Fibroblast of villous mesenchyme (primary cell): ENCODE measurements around the gene SMYD2. TPM values are rescaled to one million over a fixed set of nuclear protein-coding genes. Genes with fewer than 3 reads are reported as not detected.

Source experiments
- DNase-seq: peaks from one replicate; pipeline ENCODE4 v3.0.0-alpha.2; 2010; ENCODE audit warnings: low read depth
- H3K4me3 ChIP-seq: 2 replicates; pipeline ENCODE4 v1.5.1; 2011; ENCODE audit warnings: low read depth, mild to moderate bottlenecking, low read length
- total RNA-seq: library from RNA; depleted of rRNA; stranded (reverse); fragments of >200 nt; gene quantifications from 2 replicates; pipeline ENCODE4 v1.2.3, GENCODE V29; 2012
- TF ChIP-seq, protein P1 (sequence below): IDR thresholded peaks from 2 replicates; pipeline ENCODE4 v1.5.1; 2012; ENCODE audit warnings: low read depth, mild to moderate bottlenecking, low read length; ENCODE audit not compliant: insufficient read depth

SMYD2 gene
- total RNA-seq: 40.3 and 48.8 TPM in 2 replicates

DNA sequence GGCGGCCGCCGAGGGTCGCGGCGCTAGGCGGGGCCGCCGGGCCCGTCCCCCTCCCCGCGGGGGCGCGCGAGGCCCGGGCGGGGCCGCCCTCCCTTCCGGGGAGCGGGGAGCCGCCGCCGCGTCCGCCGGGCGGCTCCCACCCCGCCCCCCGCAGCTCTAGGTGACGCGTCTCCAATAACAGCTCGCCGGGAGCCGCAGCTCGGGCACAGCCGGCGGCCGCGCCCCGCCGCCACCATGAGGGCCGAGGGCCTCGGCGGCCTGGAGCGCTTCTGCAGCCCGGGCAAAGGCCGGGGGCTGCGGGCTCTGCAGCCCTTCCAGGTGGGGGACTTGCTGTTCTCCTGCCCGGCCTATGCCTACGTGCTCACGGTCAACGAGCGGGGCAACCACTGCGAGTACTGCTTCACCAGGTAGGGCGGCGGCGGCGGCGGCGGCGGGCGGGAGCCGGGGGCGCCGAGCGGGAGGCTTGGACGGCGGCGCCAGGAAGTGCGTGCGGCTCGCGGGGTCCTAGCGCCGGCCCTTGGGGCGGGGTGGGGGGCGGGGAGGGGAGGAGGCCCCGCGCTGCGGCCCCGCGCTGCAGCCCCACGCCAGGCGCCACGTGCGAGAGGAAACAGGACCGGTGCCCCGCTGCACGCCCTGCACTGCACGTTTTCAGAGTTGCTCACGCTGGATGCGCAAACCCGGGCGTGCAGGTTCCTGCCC, at the start of gene SMYD2:
Gene SMYD2, plus strand, starts transcription at position 139 of the 699 bp plus-strand sequence. Its CDS starts 96 bp downstream, at position 235.
- TF ChIP-seq, protein P1, sequence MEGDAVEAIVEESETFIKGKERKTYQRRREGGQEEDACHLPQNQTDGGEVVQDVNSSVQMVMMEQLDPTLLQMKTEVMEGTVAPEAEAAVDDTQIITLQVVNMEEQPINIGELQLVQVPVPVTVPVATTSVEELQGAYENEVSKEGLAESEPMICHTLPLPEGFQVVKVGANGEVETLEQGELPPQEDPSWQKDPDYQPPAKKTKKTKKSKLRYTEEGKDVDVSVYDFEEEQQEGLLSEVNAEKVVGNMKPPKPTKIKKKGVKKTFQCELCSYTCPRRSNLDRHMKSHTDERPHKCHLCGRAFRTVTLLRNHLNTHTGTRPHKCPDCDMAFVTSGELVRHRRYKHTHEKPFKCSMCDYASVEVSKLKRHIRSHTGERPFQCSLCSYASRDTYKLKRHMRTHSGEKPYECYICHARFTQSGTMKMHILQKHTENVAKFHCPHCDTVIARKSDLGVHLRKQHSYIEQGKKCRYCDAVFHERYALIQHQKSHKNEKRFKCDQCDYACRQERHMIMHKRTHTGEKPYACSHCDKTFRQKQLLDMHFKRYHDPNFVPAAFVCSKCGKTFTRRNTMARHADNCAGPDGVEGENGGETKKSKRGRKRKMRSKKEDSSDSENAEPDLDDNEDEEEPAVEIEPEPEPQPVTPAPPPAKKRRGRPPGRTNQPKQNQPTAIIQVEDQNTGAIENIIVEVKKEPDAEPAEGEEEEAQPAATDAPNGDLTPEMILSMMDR: no peak
- H3K4me3 ChIP-seq: peak within 1 kb of the TSS; percentile 95
- DNase-seq: peak; percentile 58

GRCh38 chr1:214233856-214234634, 46.9 kb upstream of the SMYD2 start:
- no peak for DNase-seq
- TF ChIP-seq, protein P1: no peak
- no peak overlapping the region for H3K4me3 ChIP-seq

GRCh38 chr1:214234635-214235025, 46.3 kb upstream of the SMYD2 start:
- no peak for DNase-seq
- TF ChIP-seq, protein P1: no peak
- H3K4me3 ChIP-seq: no peak overlapping the region

DNA sequence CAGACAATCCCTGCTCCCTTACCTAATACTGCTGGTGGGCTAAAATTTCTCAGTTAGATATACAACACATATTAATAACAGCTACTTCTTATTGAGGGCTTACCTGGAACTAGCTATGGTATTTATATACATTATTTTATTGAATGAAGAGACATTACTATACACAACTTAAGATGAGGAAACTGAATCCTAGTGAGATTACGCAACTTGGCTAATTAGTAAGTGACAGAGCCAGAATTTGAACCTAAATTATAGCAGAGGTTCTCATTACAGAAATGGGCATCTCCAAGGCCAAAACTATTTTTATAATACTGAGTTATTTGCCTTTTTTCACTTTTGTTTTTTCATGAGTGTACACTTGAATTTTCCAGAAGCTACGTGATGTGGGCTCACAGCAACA, 44.5 kb upstream of the SMYD2 start:
- TF ChIP-seq, protein P1: no peak
- DNase-seq: no peak
- no peak overlapping the region for H3K4me3 ChIP-seq

- H3K4me3 ChIP-seq: no peak overlapping the region
- DNase-seq: no peak
- TF ChIP-seq, protein P1: no peak
Measured at GRCh38 chr1:214241060-214241459, 39.9 kb upstream of the SMYD2 start.

- no peak for DNase-seq
Measured at GRCh38 chr1:214244252-214244651, 36.7 kb upstream of the SMYD2 start.

More at GRCh38 chr1:214244252-214244651, 36.7 kb upstream of the SMYD2 start:
- H3K4me3 ChIP-seq: no peak overlapping the region
- TF ChIP-seq, protein P1: no peak
